ENCODE measurements around the gene SBNO2. TPM values are rescaled to one million over a fixed set of nuclear protein-coding genes. Genes with fewer than 3 reads are reported as not detected.
A peak's percentile ranks its signal among the peaks of the same experiment; 100 is the strongest.

Gene SBNO2
- total RNA-seq, 2 donors from 2014 or later, result 65.5 to 77.1 TPM

- H3K4me1 ChIP-seq, result peaks cover 17% of the 10 kb centered on the region
- intact Hi-C loops (cut with DNase I), result no loop called here
- H3K27ac ChIP-seq, result no peak overlapping the region
- TF ChIP-seq CTCF (IDR thresholded peaks at IDR 0.05), result no peak
- no peaks in the 10 kb centered on the region for H3K27me3 ChIP-seq
- no peak overlapping the region for H3K9ac ChIP-seq (ENCODE audit: low read depth in 2 of 2, low read length in 2 of 2)
- H3K9me3 ChIP-seq, result no peaks in the 10 kb centered on the region
- H3K36me3 ChIP-seq, result peaks cover 8% of the 10 kb centered on the region
- no peak for DNase-seq
- H3K4me3 ChIP-seq, result no peak overlapping the region
Measured at GRCh38 chr19:1216756-1217155, 42.7 kb upstream of the SBNO2 start.

GRCh38 chr19:1214862-1215731, 41.0 kb upstream of the SBNO2 start:
- H3K36me3 ChIP-seq, result no peaks in the 10 kb centered on the region
- H3K27me3 ChIP-seq, result no peaks in the 10 kb centered on the region
- intact Hi-C loops (cut with DNase I), result no loop called here
- peak overlapping the region; percentile 72 for H3K27ac ChIP-seq
- H3K4me1 ChIP-seq, result peaks cover 21% of the 10 kb centered on the region
- no peaks in the 10 kb centered on the region for H3K9me3 ChIP-seq
- no peak for DNase-seq
- peak overlapping the region; percentile 50 to 82 for H3K9ac ChIP-seq (ENCODE audit: low read depth in 2 of 2, low read length in 2 of 2)
- no peak for TF ChIP-seq CTCF (IDR thresholded peaks at IDR 0.05)
- no peak overlapping the region for H3K4me3 ChIP-seq

- peak overlapping the region in 1 of 2 donors; percentile 82 for H3K9ac ChIP-seq (ENCODE audit: low read depth in 2 of 2, low read length in 2 of 2)
- no peaks in the 10 kb centered on the region for H3K36me3 ChIP-seq
- H3K27me3 ChIP-seq, result no peaks in the 10 kb centered on the region
- peak overlapping the region; percentile 72 for H3K27ac ChIP-seq
- intact Hi-C loops (cut with DNase I), result no loop called here
- no peak overlapping the region for H3K4me3 ChIP-seq
- no peak for DNase-seq
- peaks cover 25% of the 10 kb centered on the region for H3K4me1 ChIP-seq
- TF ChIP-seq CTCF (IDR thresholded peaks at IDR 0.05), result no peak
- no peaks in the 10 kb centered on the region for H3K9me3 ChIP-seq
Measured at GRCh38 chr19:1214299-1214861, 40.3 kb upstream of the SBNO2 start.

- intact Hi-C loops (cut with DNase I), result no loop called here
- H3K36me3 ChIP-seq, result no peaks in the 10 kb centered on the region
- H3K27ac ChIP-seq, result peak overlapping the region; percentile 72
- no peaks in the 10 kb centered on the region for H3K27me3 ChIP-seq
- no peak overlapping the region for H3K4me3 ChIP-seq
- DNase-seq, result peak; percentile 78
- no peaks in the 10 kb centered on the region for H3K9me3 ChIP-seq
- H3K9ac ChIP-seq (ENCODE audit: low read depth in 2 of 2, low read length in 2 of 2), result peak overlapping the region; percentile 70 to 82
- H3K4me1 ChIP-seq, result peaks cover 25% of the 10 kb centered on the region
- TF ChIP-seq CTCF (IDR thresholded peaks at IDR 0.05), result no peak
Measured at GRCh38 chr19:1213391-1214286, 39.6 kb upstream of the SBNO2 start.

- Histone ChIP-seq H3K27ac (no peak overlapping the region), H3K9ac (ENCODE audit: low read depth in 2 of 2, low read length in 2 of 2) (peak overlapping the region in 1 of 2 donors; percentile 19), H3K9me3 (no peaks in the 10 kb centered on the region), H3K4me3 (no peak overlapping the region), H3K4me1 (peaks cover 25% of the 10 kb centered on the region), H3K27me3 (no peaks in the 10 kb centered on the region), H3K36me3 (no peaks in the 10 kb centered on the region)
- intact Hi-C loops (cut with DNase I), result no loop called here
- no peak for DNase-seq
- TF ChIP-seq CTCF (IDR thresholded peaks at IDR 0.05), result no peak
Measured at GRCh38 chr19:1211494-1212234, 37.6 kb upstream of the SBNO2 start.

Measured in colonic mucosa (tissue), 4 donors.